Stomach (tissue), 9 donors: Measurements from ENCODE around the gene TGFB1. TPM values are rescaled to one million over a fixed set of nuclear protein-coding genes. Genes with fewer than 3 reads are reported as not detected.

Source experiments
- DNase-seq, 2 donors: peaks; one replicate each; pipeline versions ENCODE4 v3.0.0 to v3.0.0-alpha.2; 2013 to 2019
- H3K27ac ChIP-seq, 5 donors: fragments of 200-600 bp in 4 of 5; sonication (generic) in 4 of 5; one replicate each; pipeline ENCODE4 v1.5.1; 2013 to 2019; ENCODE audit warnings: mild to moderate bottlenecking in 1 of 5, moderate library complexity in 1 of 5
- H3K27me3 ChIP-seq, 3 donors: fragments of 200-600 bp; sonication (generic); one replicate each; pipeline ENCODE4 v1.5.1; 2017 to 2019; ENCODE audit warnings: mixed run types in 1 of 3
- H3K36me3 ChIP-seq, 4 donors: fragments of 200-600 bp; sonication (generic); 1 replicate in 3 of 4; 2 replicates in 1 of 4; pipeline ENCODE4 v1.5.1; 2016 to 2019
- H3K4me1 ChIP-seq, 4 donors: fragments of 200-600 bp; sonication (generic); one replicate each; pipeline ENCODE4 v1.5.1; 2016 to 2019
- H3K4me3 ChIP-seq, 4 donors: fragments of 200-600 bp; sonication (generic) in 3 of 4; one replicate each; pipeline ENCODE4 v1.5.1; 2016 to 2019; ENCODE audit warnings: mild to moderate bottlenecking in 1 of 4
- H3K9me3 ChIP-seq, 4 donors: fragments of 200-600 bp; sonication (generic); one replicate each; pipeline ENCODE4 v1.5.1; 2016 to 2019
- CTCF ChIP-seq, 7 experiments: fragments of 450-650 bp in 4 of 7; fragments of 200-600 bp in 3 of 7; sonication (generic) in 3 of 7; IDR thresholded peaks; one replicate each; pipeline ENCODE4 v1.5.1; 2016 to 2019; ENCODE audit warnings: antibody characterized with exemption in 7 of 7, control low read depth in 2 of 7, mild to moderate bottlenecking in 1 of 7
- EP300 ChIP-seq: sonication (generic); formaldehyde crosslinking; IDR thresholded peaks from one replicate; pipeline ENCODE4 v1.6.1; 2017; ENCODE audit warnings: antibody characterized with exemption
- POLR2A ChIP-seq, 4 donors: fragments of 450-650 bp; IDR thresholded peaks; one replicate each; pipeline ENCODE4 v1.6.1; 2016; ENCODE audit warnings: antibody characterized with exemption in 4 of 4, control low read depth in 2 of 4, mild to moderate bottlenecking in 1 of 4, moderate library complexity in 1 of 4
- POLR2AphosphoS5 ChIP-seq, 3 donors: sonication (generic); formaldehyde crosslinking; IDR thresholded peaks; one replicate each; pipeline ENCODE4 v1.6.1; 2016; ENCODE audit warnings: antibody characterized with exemption in 3 of 3
- WGBS, 5 donors: extraction: QIAGEN DNeasy Blood & Tissue Kit in 3 of 5; methylation state at CpG; one replicate each; pipeline versions ENCODE4 v1.1.5 to v1.1.7; 2013 to 2018; 5-methylcytosine and 5-hydroxymethylcytosine counted together
- intact Hi-C: fragments of 100-400 bp; cut with DNase I; formaldehyde crosslinking; loops from one replicate; pipeline ENCODE4 v1.15.1; 2023; ENCODE audit warnings: low total_unique reads
- polyA plus RNA-seq, 3 donors: library from polyadenylated mRNA; stranded (reverse); fragments of 200-250 nt; gene quantifications; one replicate each; pipeline ENCODE4 v1.2.3, GENCODE V29; 2013
- total RNA-seq, 5 donors: library from RNA; depleted of rRNA; stranded (reverse); fragments of >200 nt; gene quantifications; one replicate each; pipeline versions ENCODE4 v1.1.0 to v1.2.3, GENCODE V29; 2014 to 2016
- donor health status: healthy with polysubstance abuse.
- donor health status: Bipolar disorder and iron deficiency.
- donor health status: healthy.

Gene TGFB1
- total and polyA plus RNA-seq, 8 donors = 1.3 to 54.3 (median 14.5) TPM

GRCh38 chr19:41357746-41358145, 4.0 kb upstream of the TGFB1 start:
- TF ChIP-seq EP300 (no peak), CTCF (IDR thresholded peaks at IDR 0.05) (no peak), POLR2A (IDR thresholded peaks at IDR 0.05) (no peak), POLR2AphosphoS5 (IDR thresholded peaks at IDR 0.05) (no peak)
- intact Hi-C loops = no loop called here
- peak overlapping the region in 1 of 5 donors; percentile 22 for H3K27ac ChIP-seq

GRCh38 chr19:41356984-41357739, 3.4 kb upstream of the TGFB1 start:
- H3K27ac ChIP-seq = peak overlapping the region in 1 of 5 donors; percentile 22

More at GRCh38 chr19:41357746-41358145, 4.0 kb upstream of the TGFB1 start:
- no peak overlapping the region for H3K4me3 ChIP-seq
- DNase-seq = no peak
- H3K36me3 ChIP-seq = no peaks in the 10 kb centered on the region
- H3K27me3 ChIP-seq = peaks cover 0 to 11% (median 10%) of the 10 kb centered on the region in 3 donors
- no peaks in the 10 kb centered on the region for H3K9me3 ChIP-seq
- 91 to 96% (median 92%) methylated on average over 7 to 13 of the region's 13 CpGs for WGBS, 5 donors
- peaks cover 8 to 54% (median 24%) of the 10 kb centered on the region in 4 donors for H3K4me1 ChIP-seq

GRCh38 chr19:41355802-41356201, 2.1 kb upstream of the TGFB1 start:
- Histone ChIP-seq H3K4me3 (no peak overlapping the region), H3K27ac (peak overlapping the region in 2 of 5 donors; percentile 7 to 20), H3K27me3 (peaks cover 0 to 30% (median 20%) of the 10 kb centered on the region in 3 donors), H3K9me3 (no peaks in the 10 kb centered on the region), H3K36me3 (no peaks in the 10 kb centered on the region), H3K4me1 (peaks cover 24 to 67% (median 40%) of the 10 kb centered on the region in 4 donors)
- intact Hi-C loops = no loop called here
- no peak for TF ChIP-seq CTCF (IDR thresholded peaks at IDR 0.05)
- TF ChIP-seq EP300 = no peak
- no peak for TF ChIP-seq POLR2AphosphoS5 (IDR thresholded peaks at IDR 0.05)
- no peak for TF ChIP-seq POLR2A (IDR thresholded peaks at IDR 0.05)
- WGBS, 5 donors = 69 to 90% (median 75%) methylated on average over 3 of the region's 3 CpGs
- no peak for DNase-seq

More at GRCh38 chr19:41356984-41357739, 3.4 kb upstream of the TGFB1 start:
- Histone ChIP-seq H3K4me3 (no peak overlapping the region), H3K27me3 (peaks cover 0 to 16% (median 13%) of the 10 kb centered on the region in 3 donors), H3K4me1 (peaks cover 10 to 54% (median 26%) of the 10 kb centered on the region in 4 donors), H3K9me3 (no peaks in the 10 kb centered on the region), H3K36me3 (no peaks in the 10 kb centered on the region)
- intact Hi-C loops = no loop called here
- no peak for TF ChIP-seq EP300
- TF ChIP-seq CTCF (IDR thresholded peaks at IDR 0.05) = no peak
- 82 to 86% (median 86%) methylated on average over 11 of the region's 11 CpGs for WGBS, 5 donors
- no peak for DNase-seq

GRCh38 chr19:41355035-41355434, 1.3 kb upstream of the TGFB1 start:
- no peak for DNase-seq
- H3K36me3 ChIP-seq = no peaks in the 10 kb centered on the region
- peak overlapping the region in 1 of 5 donors; percentile 90 for H3K27ac ChIP-seq
- intact Hi-C loops = no loop called here
- no peaks in the 10 kb centered on the region for H3K9me3 ChIP-seq
- TF ChIP-seq CTCF (IDR thresholded peaks at IDR 0.05) = no peak
- no peak for TF ChIP-seq POLR2AphosphoS5 (IDR thresholded peaks at IDR 0.05)
- TF ChIP-seq POLR2A (IDR thresholded peaks at IDR 0.05) = no peak
- WGBS, 5 donors = 73 to 93% (median 89%) methylated on average over 1 of the region's 1 CpG
- peaks cover 30 to 75% (median 47%) of the 10 kb centered on the region in 4 donors for H3K4me1 ChIP-seq
- peaks cover 0 to 36% (median 20%) of the 10 kb centered on the region in 3 donors for H3K27me3 ChIP-seq
- H3K4me3 ChIP-seq = no peak overlapping the region
